ENCODE measurements around the gene FAM3A. TPM values are rescaled to one million over a fixed set of nuclear protein-coding genes. Genes with fewer than 3 reads are reported as not detected.

The FAM3A gene
- total RNA-seq, 1 experiment from 2014 or later, result 15.6 TPM

- no peaks in the 10 kb centered on the region for H4K20me1 ChIP-seq (ENCODE audit: insufficient read depth)
- H3K4me2 ChIP-seq (ENCODE audit: low read length), result no peak overlapping the region
- ChIA-PET RAD21 (ENCODE audit: low non-redundant PET in 1 of 2, low total read pairs in 2 of 2, uncharacterized antibody in 2 of 2, unreplicated experiment in 2 of 2) (no interaction called here), CTCF (no interaction called here), POLR2A (no interaction called here)
- no peaks in the 10 kb centered on the region for H3K9me2 ChIP-seq (ENCODE audit: insufficient read depth)
- no peaks in the 10 kb centered on the region for H3K4me1 ChIP-seq (ENCODE audit: control insufficient read depth in 1 of 2, insufficient read depth in 2 of 2, low read length in 2 of 2)
- DNase-seq (ENCODE audit: low read depth, low spot score) (no peak), ATAC-seq (no peak)
- no peaks in the 10 kb centered on the region for H3K79me2 ChIP-seq (ENCODE audit: insufficient read depth, low read length)
- H3K9ac ChIP-seq (ENCODE audit: low read length), result no peak overlapping the region
- H3K36me3 ChIP-seq (ENCODE audit: control insufficient read depth in 1 of 2, insufficient read depth in 2 of 2, low read length in 2 of 2), result peaks cover 0 to 2% of the 10 kb centered on the region in 2 experiments; a peak in 1 of 4 replicates
- BruUV-seq (replicated peaks), result no TSS peak
- H3K27me3 ChIP-seq (ENCODE audit: insufficient read depth, low read length), result no peaks in the 10 kb centered on the region
- H3K27ac ChIP-seq (ENCODE audit: low read depth, low read length), result no peak overlapping the region
- H3K9me3 ChIP-seq (ENCODE audit: control insufficient read depth in 1 of 2, insufficient read depth in 1 of 2, low read depth in 1 of 2, low read length in 2 of 2), result no peaks in the 10 kb centered on the region
- TF ChIP-seq ZNF274 (IDR thresholded peaks at IDR 0.05; ENCODE audit: low read depth, low read length), result no peak
- TF ChIP-seq EZH2phosphoT487 (IDR thresholded peaks at IDR 0.05; ENCODE audit: borderline replicate concordance), result no peak
- no peak for TF ChIP-seq ZBTB33 (IDR thresholded peaks at IDR 0.05; ENCODE audit: extremely low read depth, insufficient replicate concordance, low read length)
- TF ChIP-seq POLR2A (IDR thresholded peaks at IDR 0.05; ENCODE audit: borderline replicate concordance, extremely low read depth, insufficient read depth, insufficient read length), result no peak
- no peak for TF ChIP-seq CTCF (IDR thresholded peaks at IDR 0.05 in 2 of 3, conservative IDR thresholded peaks at IDR 0.05 in 1 of 3; ENCODE audit: borderline replicate concordance in 1 of 3, insufficient read depth in 1 of 3, low read depth in 2 of 3, low read length in 2 of 3)
- intact Hi-C loops (cut with micrococcal nuclease), result no loop called here
- no peak overlapping the region for H3K4me3 ChIP-seq (replicated peaks in 1 of 2; ENCODE audit: low read depth in 1 of 2, low read length in 2 of 2)
- H2AFZ ChIP-seq (ENCODE audit: low read depth, low read length, poor library complexity, severe bottlenecking), result no peak overlapping the region
Observed at GRCh38 chrX:154470434-154470833, 45.6 kb downstream of the FAM3A start.
